Measurements from ENCODE around the gene OTOP3. TPM values are rescaled to one million over a fixed set of nuclear protein-coding genes. Genes with fewer than 3 reads are reported as not detected.

Gene OTOP3
- total RNA-seq (2021), result not detected in 2 replicates
- long read RNA-seq, result 0 reads

- Histone ChIP-seq H4K20me1 (ENCODE audit: control insufficient read depth, insufficient read depth, insufficient read length) (no peaks in the 10 kb centered on the region), H2BK5ac (ENCODE audit: insufficient read length, low read length) (no peak within 1 kb of the TSS), H3K9me3 (ENCODE audit: control insufficient read depth, low read depth, low read length) (no peaks in the 10 kb centered on the region), H3K4me2 (ENCODE audit: insufficient read depth, insufficient read length, low read length) (peak within 1 kb of the TSS; percentile 56), H3K9ac (ENCODE audit: extremely low read depth, insufficient read length, low read length) (no peak within 1 kb of the TSS), H3K27ac (ENCODE audit: insufficient read length, low read depth, low read length) (no peak within 1 kb of the TSS), H2AFZ (ENCODE audit: low read length) (no peak within 1 kb of the TSS), H3K14ac (ENCODE audit: insufficient read depth, low read length) (no peak within 1 kb of the TSS), H3K23ac (ENCODE audit: insufficient read length, low read depth, low read length) (no peak within 1 kb of the TSS), H3K4me1 (ENCODE audit: insufficient read depth, low read length) (no peaks in the 10 kb centered on the region; the same call in 1 of the 2 replicates), H4K5ac (ENCODE audit: insufficient read length, low read depth, low read length) (no peak within 1 kb of the TSS), H3T11ph (ENCODE audit: low read length) (no peak within 1 kb of the TSS), H2AK5ac (ENCODE audit: insufficient read length, low read length) (no peak within 1 kb of the TSS), H2BK120ac (ENCODE audit: low read depth, low read length, poor library complexity, severe bottlenecking) (no peak within 1 kb of the TSS), H3K4ac (ENCODE audit: low read depth, low read length) (no peak within 1 kb of the TSS), H3K56ac (ENCODE audit: insufficient read length, low read depth, low read length) (no peak within 1 kb of the TSS), H4K8ac (replicated peaks; ENCODE audit: insufficient read length, low read depth, low read length) (no peak within 1 kb of the TSS), H3K18ac (ENCODE audit: insufficient read length, low read depth, low read length) (no peak within 1 kb of the TSS), H3K79me2 (ENCODE audit: insufficient read depth, low read length) (no peaks in the 10 kb centered on the region), H3K27me3 (ENCODE audit: insufficient read depth, low read length) (peaks cover 32% of the 10 kb centered on the region), H3K23me2 (ENCODE audit: insufficient read length, low read depth, low read length, poor library complexity, severe bottlenecking) (peaks cover 14% of the 10 kb centered on the region), H2BK20ac (ENCODE audit: low read depth, low read length, poor library complexity, severe bottlenecking) (no peak within 1 kb of the TSS), H2BK12ac (ENCODE audit: insufficient read length, low read depth, low read length) (no peak within 1 kb of the TSS), H4K91ac (ENCODE audit: insufficient read length, low read depth, low read length) (no peak within 1 kb of the TSS), H3K79me1 (ENCODE audit: insufficient read depth, low read depth, low read length, poor library complexity, severe bottlenecking) (no peaks in the 10 kb centered on the region), H2BK15ac (ENCODE audit: low read depth, low read length) (no peak within 1 kb of the TSS)
- Mint-ChIP-seq H3K9me3 (no peaks in the 10 kb centered on the region; a peak in 2 of 5 replicates), H3K4me3 (peak within 1 kb of the TSS; percentile 42 to 75), H3K27me3 (ENCODE audit: low read depth) (peaks cover 94% of the 10 kb centered on the region), H3K4me1 (peaks cover 5 to 15% of the 10 kb centered on the region in 2 experiments), H3K36me3 (ENCODE audit: insufficient read depth in 1 of 3, low read depth in 3 of 3) (no peaks in the 10 kb centered on the region), H3K27ac (no peak within 1 kb of the TSS)
- no peak for DNase-seq
- no CpG with 5 or more reads among the region's 78 CpGs for WGBS (ENCODE audit: extremely low coverage, insufficient read length, low lambda C conversion rate)
- no peak for TF ChIP-seq CTCF (conservative IDR thresholded peaks at IDR 0.05)
These were observed at the start of gene OTOP3 for GRCh38 chr17:74935585-74936469. OTOP3 (plus strand) TSS chr17:74935898; CDS start chr17:74935922, 24 bp downstream.

All from H9 (cell line).